MM.1S (cell line): ENCODE data around the gene MECP2.

Experiments used
- DNase-seq: peaks from one replicate; pipeline ENCODE4 v3.0.0-alpha.2; 2015
- H2AFZ ChIP-seq: fragments of 300-600 bp; sonication (generic); 2 replicates; pipeline ENCODE4 v1.6.0; 2016; ENCODE audit warnings: antibody characterized with exemption, low read length
- H3F3A ChIP-seq: fragments of 300-600 bp; sonication (generic); 2 replicates; pipeline ENCODE4 v1.6.1; 2016; ENCODE audit warnings: mild to moderate bottlenecking, antibody characterized with exemption, low read length, moderate library complexity, mixed read lengths; ENCODE audit not compliant: insufficient read depth
- H3K27ac ChIP-seq: fragments of 300-600 bp; sonication (generic); 2 replicates; pipeline ENCODE4 v1.5.1; 2016; ENCODE audit warnings: mild to moderate bottlenecking, low read length
- H3K27me3 ChIP-seq: fragments of 300-600 bp; sonication (generic); replicated peaks from 2 replicates; pipeline ENCODE4 v1.6.0; 2016; ENCODE audit warnings: low read length; ENCODE audit not compliant: insufficient read depth
- H3K36me3 ChIP-seq: fragments of 300-600 bp; sonication (generic); replicated peaks from 2 replicates; pipeline ENCODE4 v1.6.1; 2016; ENCODE audit warnings: mild to moderate bottlenecking, low read length, mixed read lengths; ENCODE audit not compliant: insufficient read depth
- H3K4me1 ChIP-seq: fragments of 300-600 bp; sonication (generic); 2 replicates; pipeline ENCODE4 v1.6.1; 2016; ENCODE audit warnings: low read length, mixed read lengths
- H3K4me2 ChIP-seq: fragments of 300-600 bp; sonication (generic); 2 replicates; pipeline ENCODE4 v1.6.0; 2016; ENCODE audit warnings: low read depth, low read length
- H3K4me3 ChIP-seq: fragments of 300-600 bp; sonication (generic); 2 replicates; pipeline ENCODE4 v1.5.1; 2016; ENCODE audit warnings: low read length, mixed read lengths
- H3K79me2 ChIP-seq: fragments of 300-600 bp; sonication (generic); 2 replicates; pipeline ENCODE4 v1.6.1; 2016; ENCODE audit warnings: mixed run types, low read length, mixed read lengths
- H3K9ac ChIP-seq: fragments of 300-600 bp; sonication (generic); 2 replicates; pipeline ENCODE4 v1.6.1; 2016; ENCODE audit warnings: low read length, mixed read lengths
- H3K9me2 ChIP-seq: fragments of 300-600 bp; sonication (generic); replicated peaks from 2 replicates; pipeline ENCODE4 v1.6.1; 2016; ENCODE audit warnings: mild to moderate bottlenecking, low read length, mixed read lengths; ENCODE audit not compliant: insufficient read depth
- H3K9me3 ChIP-seq: fragments of 300-600 bp; sonication (generic); replicated peaks from 2 replicates; pipeline ENCODE4 v1.6.1; 2016; ENCODE audit warnings: mild to moderate bottlenecking, low read length, mixed read lengths; ENCODE audit not compliant: insufficient read depth
- H4K20me1 ChIP-seq: fragments of 300-600 bp; sonication (generic); 2 replicates; pipeline ENCODE4 v1.6.1; 2016; ENCODE audit warnings: mild to moderate bottlenecking, low read length, moderate library complexity, mixed read lengths; ENCODE audit not compliant: insufficient read depth
- EZH2 ChIP-seq: fragments of 300-600 bp; sonication (generic); optimal IDR thresholded peaks from 2 replicates; pipeline ENCODE3; 2017; ENCODE audit warnings: low read depth, mild to moderate bottlenecking, antibody characterized with exemption, low read length, mixed read lengths
- EZH2phosphoT487 ChIP-seq: fragments of 300-600 bp; sonication (generic); IDR thresholded peaks from 2 replicates; pipeline ENCODE4 v1.6.1; 2018; ENCODE audit warnings: antibody characterized with exemption, low read length
- TF ChIP-seq, protein P1 (sequence below): fragments of 300-600 bp; sonication (generic); IDR thresholded peaks from 2 replicates; pipeline ENCODE4 v1.5.1; 2016; ENCODE audit warnings: antibody characterized with exemption, low read length, mixed read lengths

MECP2 gene

DNA sequence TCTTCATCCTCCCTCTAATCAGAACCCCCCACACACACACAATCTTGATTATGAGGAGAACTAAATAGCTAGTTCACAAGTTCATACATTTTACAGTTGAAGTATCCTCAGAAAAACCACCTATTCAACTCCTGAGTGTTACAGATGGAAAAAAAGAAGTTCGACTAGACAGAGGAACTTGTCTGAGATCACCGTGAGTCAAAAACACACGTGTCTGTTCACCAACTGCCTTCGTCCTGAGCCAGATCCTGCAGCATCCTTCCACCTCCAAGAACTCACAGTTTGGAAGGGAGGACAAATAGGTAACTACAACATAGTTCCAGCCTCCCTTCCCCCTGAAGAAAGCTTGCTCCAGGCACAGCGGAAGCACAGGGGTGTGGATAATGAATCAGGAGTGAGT lies 58.9 kb downstream of the MECP2 start:
- H4K20me1 ChIP-seq = no peaks in the 10 kb centered on the region
- no peaks in the 10 kb centered on the region for H3K27me3 ChIP-seq
- no peak overlapping the region for H3K4me3 ChIP-seq
- peaks cover 16% of the 10 kb centered on the region for H3K79me2 ChIP-seq
- H2AFZ ChIP-seq = no peak overlapping the region
- H3K9me3 ChIP-seq = no peaks in the 10 kb centered on the region
- no peak overlapping the region for H3K9ac ChIP-seq
- no peak for DNase-seq
- H3F3A ChIP-seq = no peaks in the 10 kb centered on the region
- TF ChIP-seq EZH2phosphoT487 (no peak), EZH2 (no peak)
- TF ChIP-seq, protein P1, sequence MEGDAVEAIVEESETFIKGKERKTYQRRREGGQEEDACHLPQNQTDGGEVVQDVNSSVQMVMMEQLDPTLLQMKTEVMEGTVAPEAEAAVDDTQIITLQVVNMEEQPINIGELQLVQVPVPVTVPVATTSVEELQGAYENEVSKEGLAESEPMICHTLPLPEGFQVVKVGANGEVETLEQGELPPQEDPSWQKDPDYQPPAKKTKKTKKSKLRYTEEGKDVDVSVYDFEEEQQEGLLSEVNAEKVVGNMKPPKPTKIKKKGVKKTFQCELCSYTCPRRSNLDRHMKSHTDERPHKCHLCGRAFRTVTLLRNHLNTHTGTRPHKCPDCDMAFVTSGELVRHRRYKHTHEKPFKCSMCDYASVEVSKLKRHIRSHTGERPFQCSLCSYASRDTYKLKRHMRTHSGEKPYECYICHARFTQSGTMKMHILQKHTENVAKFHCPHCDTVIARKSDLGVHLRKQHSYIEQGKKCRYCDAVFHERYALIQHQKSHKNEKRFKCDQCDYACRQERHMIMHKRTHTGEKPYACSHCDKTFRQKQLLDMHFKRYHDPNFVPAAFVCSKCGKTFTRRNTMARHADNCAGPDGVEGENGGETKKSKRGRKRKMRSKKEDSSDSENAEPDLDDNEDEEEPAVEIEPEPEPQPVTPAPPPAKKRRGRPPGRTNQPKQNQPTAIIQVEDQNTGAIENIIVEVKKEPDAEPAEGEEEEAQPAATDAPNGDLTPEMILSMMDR = no peak
- H3K4me1 ChIP-seq = no peaks in the 10 kb centered on the region
- H3K27ac ChIP-seq = no peak overlapping the region
- H3K4me2 ChIP-seq = no peak overlapping the region
- H3K36me3 ChIP-seq = no peaks in the 10 kb centered on the region
- H3K9me2 ChIP-seq = no peaks in the 10 kb centered on the region

DNA sequence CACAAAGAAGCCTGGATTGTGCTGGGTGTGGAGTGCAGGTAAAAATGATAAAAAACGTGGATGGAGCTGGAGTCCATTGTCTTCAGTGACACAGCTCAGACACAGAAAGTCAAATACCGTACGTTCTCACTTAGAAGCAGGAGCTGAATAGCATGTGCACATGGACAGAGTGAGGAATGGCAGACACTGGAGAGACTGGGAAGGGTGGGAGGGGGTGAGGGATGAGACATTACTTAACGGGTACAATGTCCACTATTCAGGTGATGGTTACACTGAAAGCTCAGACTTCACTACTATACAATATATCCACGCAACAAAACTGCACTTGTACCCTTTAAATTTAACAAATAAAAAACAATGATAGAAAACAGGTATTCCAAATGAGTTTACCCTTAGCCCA lies 59.8 kb downstream of the MECP2 start:
- no peaks in the 10 kb centered on the region for H3K9me3 ChIP-seq
- H3K27ac ChIP-seq = no peak overlapping the region
- H3K79me2 ChIP-seq = peaks cover 17% of the 10 kb centered on the region
- H3K4me2 ChIP-seq = no peak overlapping the region
- H3K4me3 ChIP-seq = no peak overlapping the region
- no peak overlapping the region for H3K9ac ChIP-seq
- no peaks in the 10 kb centered on the region for H3K36me3 ChIP-seq
- H3K27me3 ChIP-seq = no peaks in the 10 kb centered on the region
- H2AFZ ChIP-seq = no peak overlapping the region
- no peak for DNase-seq
- H3F3A ChIP-seq = no peaks in the 10 kb centered on the region
- TF ChIP-seq EZH2phosphoT487 (no peak), EZH2 (no peak)
- TF ChIP-seq, protein P1 = no peak
- no peaks in the 10 kb centered on the region for H4K20me1 ChIP-seq
- H3K4me1 ChIP-seq = no peaks in the 10 kb centered on the region
- H3K9me2 ChIP-seq = no peaks in the 10 kb centered on the region

DNA sequence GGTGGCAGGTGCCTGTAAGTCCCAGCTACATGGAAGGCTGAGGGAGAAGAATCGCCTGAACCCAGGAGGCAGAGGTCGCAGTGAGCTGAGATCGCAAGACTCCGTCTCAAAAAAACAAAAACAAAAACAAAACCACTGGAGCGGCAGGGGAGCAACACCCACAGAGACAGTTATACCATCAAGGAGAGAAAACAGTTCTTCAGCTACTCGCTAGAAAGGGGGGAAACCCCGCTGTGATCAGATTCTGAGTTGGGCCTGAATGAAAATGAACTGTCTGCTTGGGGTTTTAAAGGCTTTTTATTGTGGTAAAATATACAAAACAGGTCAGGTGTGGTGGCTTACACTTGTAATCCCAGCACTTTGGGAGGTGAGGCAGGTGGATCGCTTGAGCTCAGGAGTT lies 61.0 kb downstream of the MECP2 start:
- H4K20me1 ChIP-seq = no peaks in the 10 kb centered on the region
- no peak overlapping the region for H2AFZ ChIP-seq
- no peak overlapping the region for H3K27ac ChIP-seq
- peaks cover 19% of the 10 kb centered on the region for H3K79me2 ChIP-seq
- no peaks in the 10 kb centered on the region for H3K36me3 ChIP-seq
- H3K27me3 ChIP-seq = no peaks in the 10 kb centered on the region
- H3K4me3 ChIP-seq = no peak overlapping the region
- H3F3A ChIP-seq = no peaks in the 10 kb centered on the region
- no peaks in the 10 kb centered on the region for H3K9me2 ChIP-seq
- H3K9ac ChIP-seq = no peak overlapping the region
- no peaks in the 10 kb centered on the region for H3K4me1 ChIP-seq
- no peak for DNase-seq
- TF ChIP-seq, protein P1 = no peak
- TF ChIP-seq EZH2 = no peak
- TF ChIP-seq EZH2phosphoT487 = no peak
- H3K9me3 ChIP-seq = no peaks in the 10 kb centered on the region
- no peak overlapping the region for H3K4me2 ChIP-seq

DNA sequence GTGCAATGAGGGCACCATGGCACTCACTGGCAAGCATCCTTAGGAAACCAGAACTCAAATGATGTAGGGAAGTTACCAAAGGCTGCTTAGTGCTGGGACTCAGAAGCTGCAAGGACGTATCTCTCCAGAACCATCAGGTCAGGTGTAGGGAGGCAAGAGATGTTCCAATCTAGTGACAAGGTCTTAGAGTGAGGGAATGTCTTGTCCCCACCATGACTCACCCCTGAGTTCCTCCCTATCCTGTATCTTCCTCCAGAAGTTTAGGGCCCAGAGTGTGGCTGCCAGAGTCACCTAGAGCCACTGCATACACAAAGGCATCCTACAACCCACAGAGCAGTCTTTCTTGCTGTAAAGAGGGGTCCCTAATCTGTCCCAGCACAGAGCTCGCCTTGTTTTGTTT lies 63.7 kb downstream of the MECP2 start:
- Histone ChIP-seq H3K4me3 (no peak overlapping the region), H4K20me1 (no peaks in the 10 kb centered on the region), H2AFZ (no peak overlapping the region), H3K9me3 (no peaks in the 10 kb centered on the region), H3F3A (no peaks in the 10 kb centered on the region), H3K9me2 (no peaks in the 10 kb centered on the region), H3K36me3 (no peaks in the 10 kb centered on the region), H3K27ac (no peak overlapping the region), H3K27me3 (no peaks in the 10 kb centered on the region), H3K4me2 (no peak overlapping the region), H3K9ac (no peak overlapping the region), H3K79me2 (peaks cover 8% of the 10 kb centered on the region), H3K4me1 (no peaks in the 10 kb centered on the region)
- DNase-seq = no peak
- TF ChIP-seq EZH2phosphoT487 (no peak), EZH2 (no peak)
- TF ChIP-seq, protein P1 = no peak
